HG03095 (cell line): ENCODE data around the gene LRFN3.
"Not testable (repeated sequence)": the region's sequence is repeated elsewhere in the genome, so short reads cannot be mapped to it uniquely, and the experiment has no call there.

Experiments used
- ATAC-seq: cut with Tn5 transposase; IDR thresholded peaks from one replicate; pipeline ENCODE4 v1.9.1; 2021; ENCODE audit warnings: moderate library complexity; ENCODE audit not compliant: unreplicated experiment

LRFN3 gene

GRCh38 chr19:35938282-35939224 is 2.4 kb downstream of the LRFN3 start:
- no peak for ATAC-seq

GRCh38 chr19:35939307-35940077 is 3.3 kb downstream of the LRFN3 start:
- no peak for ATAC-seq

- ATAC-seq = no peak
These were observed 4.1 kb downstream of the LRFN3 start for GRCh38 chr19:35940078-35940775.

- ATAC-seq = no peak
These were observed 4.7 kb downstream of the LRFN3 start for GRCh38 chr19:35940839-35941238.

GRCh38 chr19:35942235-35942634 is 6.1 kb downstream of the LRFN3 start:
- ATAC-seq = no peak

- ATAC-seq = no peak
These were observed 7.4 kb downstream of the LRFN3 start for GRCh38 chr19:35943321-35944301.

- ATAC-seq = no peak
These were observed 8.4 kb downstream of the LRFN3 start for GRCh38 chr19:35944556-35944955.

GRCh38 chr19:35945121-35945790 is 9.1 kb downstream of the LRFN3 start:
- ATAC-seq = no peak

GRCh38 chr19:35946203-35946602 is 10.0 kb downstream of the LRFN3 start:
- ATAC-seq = no peak

GRCh38 chr19:35949131-35949530 is 13.0 kb downstream of the LRFN3 start:
- ATAC-seq = no peak

- ATAC-seq = no peak
These were observed 19.9 kb downstream of the LRFN3 start for GRCh38 chr19:35955881-35956634.

GRCh38 chr19:35957411-35957810 is 21.2 kb downstream of the LRFN3 start:
- ATAC-seq = not testable (repeated sequence)

GRCh38 chr19:35958660-35959039 is 22.5 kb downstream of the LRFN3 start:
- ATAC-seq = no peak

GRCh38 chr19:35959040-35959967 is 23.1 kb downstream of the LRFN3 start:
- ATAC-seq = no peak

- ATAC-seq = no peak
These were observed 23.8 kb downstream of the LRFN3 start for GRCh38 chr19:35959968-35960320.

- ATAC-seq = no peak
These were observed 24.3 kb downstream of the LRFN3 start for GRCh38 chr19:35960432-35960972.

GRCh38 chr19:35963514-35963913 is 27.3 kb downstream of the LRFN3 start:
- no peak for ATAC-seq

- no peak for ATAC-seq
These were observed 30.6 kb downstream of the LRFN3 start for GRCh38 chr19:35966771-35967170.
